Measurements from ENCODE around the gene SMAD1.

SMAD1 gene

GRCh38 chr4:145488310-145488709 lies 6.7 kb downstream of the SMAD1 start:
- H3K4me3 ChIP-seq (ENCODE audit: low read depth, low read length): no peak overlapping the region
- no peak for TF ChIP-seq CTCF (IDR thresholded peaks at IDR 0.05; ENCODE audit: borderline replicate concordance, insufficient read depth, low read depth, low read length)

GRCh38 chr4:145489556-145489955 lies 7.9 kb downstream of the SMAD1 start:
- TF ChIP-seq CTCF (IDR thresholded peaks at IDR 0.05; ENCODE audit: borderline replicate concordance, insufficient read depth, low read depth, low read length): no peak
- H3K4me3 ChIP-seq (ENCODE audit: low read depth, low read length): no peak overlapping the region

GRCh38 chr4:145490361-145490760 lies 8.7 kb downstream of the SMAD1 start:
- H3K4me3 ChIP-seq (ENCODE audit: low read depth, low read length): no peak overlapping the region
- TF ChIP-seq CTCF (IDR thresholded peaks at IDR 0.05; ENCODE audit: borderline replicate concordance, insufficient read depth, low read depth, low read length): no peak

GRCh38 chr4:145490796-145491195 lies 9.1 kb downstream of the SMAD1 start:
- no peak overlapping the region for H3K4me3 ChIP-seq (ENCODE audit: low read depth, low read length)
- no peak for TF ChIP-seq CTCF (IDR thresholded peaks at IDR 0.05; ENCODE audit: borderline replicate concordance, insufficient read depth, low read depth, low read length)

- H3K4me3 ChIP-seq (ENCODE audit: low read depth, low read length): no peak overlapping the region
- no peak for TF ChIP-seq CTCF (IDR thresholded peaks at IDR 0.05; ENCODE audit: borderline replicate concordance, insufficient read depth, low read depth, low read length)
Measured at GRCh38 chr4:145492376-145492775, 10.7 kb downstream of the SMAD1 start.

- TF ChIP-seq CTCF (IDR thresholded peaks at IDR 0.05; ENCODE audit: borderline replicate concordance, insufficient read depth, low read depth, low read length): no peak
- H3K4me3 ChIP-seq (ENCODE audit: low read depth, low read length): no peak overlapping the region
Measured at GRCh38 chr4:145493166-145493565, 11.5 kb downstream of the SMAD1 start.

- no peak overlapping the region for H3K4me3 ChIP-seq (ENCODE audit: low read depth, low read length)
- no peak for TF ChIP-seq CTCF (IDR thresholded peaks at IDR 0.05; ENCODE audit: borderline replicate concordance, insufficient read depth, low read depth, low read length)
Measured at GRCh38 chr4:145494666-145495270, 13.1 kb downstream of the SMAD1 start.

Data from GM12875 (cell line).